ENCODE data around the gene ZBTB32. TPM values are rescaled to one million over a fixed set of nuclear protein-coding genes. Genes with fewer than 3 reads are reported as not detected.

ZBTB32 gene
- polyA plus RNA-seq, 1 of the 3 experiments (the other 2 are of a cell fraction), result not detected

DNA sequence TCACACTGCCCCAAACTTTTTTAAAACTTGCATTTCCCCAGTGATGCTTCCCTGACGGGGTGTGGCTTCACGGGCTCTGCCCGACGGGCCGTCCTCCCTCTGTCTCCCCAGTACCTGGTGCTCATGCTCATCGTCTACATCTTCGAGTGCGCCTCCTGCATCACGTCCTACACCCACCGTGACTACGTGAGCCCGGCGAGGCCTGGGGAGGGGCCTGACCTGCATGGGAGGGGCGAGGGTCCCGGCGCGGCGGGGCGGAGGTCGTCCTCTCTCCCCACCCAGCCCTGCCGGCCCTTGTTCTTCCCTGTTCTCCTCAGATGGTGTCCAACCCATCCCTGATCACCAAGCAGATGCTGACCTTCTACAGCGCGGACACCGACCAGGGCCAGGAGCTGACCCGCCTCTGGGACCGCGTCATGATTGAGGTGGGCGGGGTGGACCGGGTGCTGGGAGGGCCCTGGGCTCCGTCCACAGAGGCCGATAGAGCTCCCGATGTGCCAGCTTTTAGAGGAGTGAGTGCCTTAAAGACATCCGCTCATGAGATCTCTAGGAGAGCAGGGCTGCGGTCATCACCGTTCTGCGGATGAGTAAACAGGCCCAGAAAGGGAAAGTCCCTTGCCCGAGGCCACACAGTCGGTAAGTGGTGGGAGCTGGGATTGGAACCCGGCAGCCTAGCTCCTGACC lies 31.1 kb upstream of the ZBTB32 start:
- DNase-seq, result peak; percentile 84
- peak overlapping the region; percentile 40 to 65 for H3K4me3 ChIP-seq (ENCODE audit: low read depth in 2 of 2, low read length in 1 of 2)
- 4% methylated on average over 36 of the region's 39 CpGs for WGBS (ENCODE audit: low lambda C conversion rate)
- H2AFZ ChIP-seq (ENCODE audit: low read depth), result peak overlapping the region; percentile 93; the same call in 1 of the 2 replicates
- no peaks in the 10 kb centered on the region for H3K36me3 ChIP-seq (replicated peaks in 1 of 2; ENCODE audit: control insufficient read depth in 1 of 2, insufficient read depth in 2 of 2, low read length in 1 of 2)
- H3F3A ChIP-seq (replicated peaks; ENCODE audit: insufficient read depth), result no peaks in the 10 kb centered on the region
- H4K20me1 ChIP-seq (ENCODE audit: insufficient read depth), result no peaks in the 10 kb centered on the region
- no peaks in the 10 kb centered on the region for H3K9me2 ChIP-seq
- no peak overlapping the region for H3K27ac ChIP-seq (ENCODE audit: low read depth in 2 of 2, low read length in 1 of 2)
- no peaks in the 10 kb centered on the region; a peak in 1 of 4 replicates for H3K4me1 ChIP-seq (ENCODE audit: control insufficient read depth in 1 of 2, insufficient read depth in 2 of 2, low read depth in 1 of 2, low read length in 1 of 2)
- POLR2A ChIA-PET, result interaction anchor here (1.1 kb wide), 1 partner anchor 25 kb away, joined by 3 read pairs; the partner anchor contains the start of gene COX6B1
- H3K27me3 ChIP-seq (ENCODE audit: insufficient read depth), result peaks cover 47% of the 10 kb centered on the region; the same call in 1 of the 2 replicates
- CTCF ChIA-PET, result interaction anchor here (1.0 to 2.7 kb wide), 3 partner anchors 11 to 124 kb away, joined by 3 to 10 read pairs (median 5); no protein-coding TSS in a partner anchor
- H3K79me2 ChIP-seq (ENCODE audit: insufficient read depth), result no peaks in the 10 kb centered on the region
- TF ChIP-seq EZH2phosphoT487 (IDR thresholded peaks at IDR 0.05; ENCODE audit: borderline replicate concordance, low read depth), result no peak
- TF ChIP-seq MXI1 (IDR thresholded peaks at IDR 0.05; ENCODE audit: low read depth, low read length), result no peak
- TF ChIP-seq FOXM1 (IDR thresholded peaks at IDR 0.05; ENCODE audit: low read depth), result no peak
- no peak for TF ChIP-seq TAF1 (IDR thresholded peaks at IDR 0.05; ENCODE audit: borderline replicate concordance, low read depth, low read length)
- no peak for TF ChIP-seq YY1 (IDR thresholded peaks at IDR 0.05; ENCODE audit: low read depth)
- TF ChIP-seq, protein P1, sequence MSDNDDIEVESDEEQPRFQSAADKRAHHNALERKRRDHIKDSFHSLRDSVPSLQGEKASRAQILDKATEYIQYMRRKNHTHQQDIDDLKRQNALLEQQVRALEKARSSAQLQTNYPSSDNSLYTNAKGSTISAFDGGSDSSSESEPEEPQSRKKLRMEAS (IDR thresholded peaks at IDR 0.05; ENCODE audit: low read depth), result 0 out of 2 replicates have a peak, but pooled peaks have one; percentile 31
- peak overlapping the region; percentile 67 for H3K4me2 ChIP-seq
- H3K9me3 ChIP-seq, result no peaks in the 10 kb centered on the region
- 0 out of 2 replicates have a peak overlapping the region, but pooled peaks have one; percentile 17 for H3K9ac ChIP-seq

DNA sequence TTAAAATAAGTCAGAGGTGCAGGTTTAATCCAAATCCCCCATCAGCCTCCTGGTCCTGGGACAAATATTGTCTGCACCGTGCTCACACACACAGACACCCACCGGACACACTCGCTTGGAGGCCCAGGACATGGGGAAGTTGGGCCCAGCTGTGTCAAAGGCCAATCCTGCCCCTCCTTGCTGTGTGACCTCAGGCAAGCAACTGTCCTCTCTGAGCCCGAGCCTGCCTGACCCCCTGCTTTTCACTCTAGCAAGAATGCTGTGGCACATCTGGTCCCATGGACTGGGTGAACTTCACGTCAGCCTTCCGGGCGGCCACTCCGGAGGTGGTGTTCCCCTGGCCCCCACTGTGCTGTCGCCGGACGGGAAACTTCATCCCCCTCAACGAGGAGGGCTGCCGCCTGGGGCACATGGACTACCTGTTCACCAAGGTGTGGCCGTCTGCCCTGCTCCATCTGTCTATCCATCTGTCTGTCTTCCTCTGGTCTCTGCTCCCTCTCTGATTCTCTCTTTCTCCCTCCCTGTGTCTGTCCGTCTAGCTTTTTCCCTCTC lies 28.7 kb upstream of the ZBTB32 start:
- 20% methylated on average over 9 of the region's 15 CpGs for WGBS (ENCODE audit: low lambda C conversion rate)
- no peak overlapping the region for H2AFZ ChIP-seq (ENCODE audit: low read depth)
- DNase-seq, result no peak
- H3K4me3 ChIP-seq (ENCODE audit: low read depth in 2 of 2, low read length in 1 of 2), result no peak overlapping the region
- ChIA-PET CTCF (no interaction called here), POLR2A (no interaction called here)
- H3K9ac ChIP-seq, result no peak overlapping the region
- TF ChIP-seq FOXJ3 (CRISPR knock-in tag; IDR thresholded peaks at IDR 0.05), result no peak
- no peak for TF ChIP-seq POLR2AphosphoS5 (IDR thresholded peaks at IDR 0.05; ENCODE audit: low read depth, low read length)
- no peak for TF ChIP-seq GABPA (IDR thresholded peaks at IDR 0.05; ENCODE audit: low read depth)
- TF ChIP-seq EP300 (IDR thresholded peaks at IDR 0.05; ENCODE audit: borderline replicate concordance in 1 of 2, low read depth in 1 of 2, low read length in 1 of 2), result no peak
- TF ChIP-seq TAF1 (IDR thresholded peaks at IDR 0.05; ENCODE audit: borderline replicate concordance, low read depth, low read length), result no peak
- no peak for TF ChIP-seq FOXM1 (IDR thresholded peaks at IDR 0.05; ENCODE audit: low read depth)
- no peak for TF ChIP-seq ELF1 (IDR thresholded peaks at IDR 0.05)
- no peaks in the 10 kb centered on the region; a peak in 1 of 4 replicates for H3K4me1 ChIP-seq (ENCODE audit: control insufficient read depth in 1 of 2, insufficient read depth in 2 of 2, low read depth in 1 of 2, low read length in 1 of 2)
- no peaks in the 10 kb centered on the region for H3K79me2 ChIP-seq (ENCODE audit: insufficient read depth)
- no peaks in the 10 kb centered on the region for H3K36me3 ChIP-seq (replicated peaks in 1 of 2; ENCODE audit: control insufficient read depth in 1 of 2, insufficient read depth in 2 of 2, low read length in 1 of 2)
- no peak overlapping the region for H3K4me2 ChIP-seq
- peaks cover 31% of the 10 kb centered on the region; the same call in 1 of the 2 replicates for H3K27me3 ChIP-seq (ENCODE audit: insufficient read depth)
- no peaks in the 10 kb centered on the region for H3F3A ChIP-seq (replicated peaks; ENCODE audit: insufficient read depth)
- H3K9me2 ChIP-seq, result no peaks in the 10 kb centered on the region
- no peaks in the 10 kb centered on the region for H3K9me3 ChIP-seq
- H4K20me1 ChIP-seq (ENCODE audit: insufficient read depth), result no peaks in the 10 kb centered on the region
- H3K27ac ChIP-seq (ENCODE audit: low read depth in 2 of 2, low read length in 1 of 2), result no peak overlapping the region
